Effector CD4-positive, alpha-beta T cell (primary cell): ENCODE data around the gene ACER1.
"Not testable (repeated sequence)": the region's sequence is repeated elsewhere in the genome, so short reads cannot be mapped to it uniquely, and the experiment has no call there.

Source experiments
- DNase-seq: peaks from one replicate; pipeline ENCODE4 v3.0.0-alpha.2; 2020
- total RNA-seq: gene quantifications from one replicate; lab custom pipeline; 2026; lab: John Stamatoyannopoulos, UW

Gene ACER1
- 0.56 reads per million for total RNA-seq

DNA sequence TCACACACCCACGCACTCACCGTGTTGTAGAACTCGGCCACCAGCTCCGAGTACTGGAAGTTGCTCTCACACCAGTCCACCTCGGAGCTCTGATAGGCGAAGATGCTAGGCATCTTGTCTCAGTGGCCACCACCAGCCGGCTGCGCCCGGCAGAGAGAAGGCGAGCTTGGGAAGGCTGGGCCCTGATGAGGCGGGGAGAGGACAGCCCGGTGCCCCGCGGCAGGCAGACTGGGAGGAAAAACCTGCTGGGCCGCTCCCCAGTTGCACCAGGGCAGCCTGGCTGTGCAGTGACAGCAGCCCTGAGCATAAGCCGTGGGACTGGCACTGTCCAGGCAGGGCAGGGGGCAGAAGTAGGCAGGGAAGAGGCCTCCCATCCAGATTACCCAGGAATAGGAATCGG lies at the start of gene ACER1:
Gene ACER1, minus strand, starts transcription at position 174 of the 400 bp plus-strand sequence. Its CDS starts 61 bp downstream, at position 113.
- DNase-seq, result no peak

DNA sequence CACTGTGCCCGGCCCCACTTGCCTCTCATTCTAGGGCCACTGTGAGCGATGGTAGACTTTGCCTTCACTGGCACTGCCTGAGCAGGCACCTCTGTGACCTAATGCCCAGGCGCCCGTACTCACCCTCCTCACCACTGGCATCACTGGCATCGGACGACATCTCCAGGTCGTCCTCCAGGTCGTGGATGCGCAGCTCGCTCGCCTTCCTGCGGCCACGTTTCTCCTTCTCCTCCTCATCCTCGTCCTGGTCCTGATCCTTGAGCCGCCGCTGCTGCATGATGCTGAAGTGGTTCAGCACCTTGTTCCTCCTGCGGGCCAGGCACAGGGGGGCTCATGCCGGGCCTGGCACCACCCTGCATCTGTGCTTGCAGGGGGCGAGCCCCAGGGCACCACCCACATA lies 49.8 kb upstream of the ACER1 start:
- DNase-seq, result no peak

DNA sequence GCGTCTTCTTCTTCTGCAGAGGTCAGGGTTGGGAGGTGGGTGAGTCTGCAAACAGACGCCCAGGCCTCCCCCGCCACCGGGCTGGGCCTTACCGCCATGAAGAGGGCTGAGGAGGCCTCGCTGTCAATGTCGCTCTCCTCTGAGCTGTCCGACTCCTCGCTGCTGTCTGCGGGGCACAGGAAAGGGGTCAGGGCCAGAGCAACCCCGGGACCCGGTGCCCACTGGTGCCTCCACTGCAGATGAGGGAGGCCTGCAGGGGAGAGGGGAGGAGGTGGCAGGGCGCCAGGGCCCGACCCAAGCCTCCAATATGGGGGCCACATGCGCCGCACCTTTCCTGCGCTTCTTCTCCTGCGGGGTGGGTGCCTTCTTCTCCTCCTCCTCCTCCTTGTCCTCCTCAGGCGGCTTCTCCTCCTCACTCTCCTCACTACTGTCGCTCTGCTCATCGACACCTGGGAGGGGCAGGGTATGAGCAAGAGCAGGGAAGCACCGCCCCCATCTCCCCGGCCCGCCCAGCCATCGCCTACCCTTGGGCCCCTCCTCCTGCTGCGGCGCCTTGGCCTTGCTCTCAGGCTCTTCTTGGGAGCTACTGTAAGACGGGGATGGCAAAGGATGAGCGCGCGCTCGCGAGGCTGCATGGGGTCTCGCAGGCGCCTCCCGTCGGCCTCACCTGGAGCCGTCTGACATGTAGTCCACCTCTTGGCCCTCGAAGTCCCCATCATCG lies 47.8 kb upstream of the ACER1 start:
- no peak for DNase-seq

DNA sequence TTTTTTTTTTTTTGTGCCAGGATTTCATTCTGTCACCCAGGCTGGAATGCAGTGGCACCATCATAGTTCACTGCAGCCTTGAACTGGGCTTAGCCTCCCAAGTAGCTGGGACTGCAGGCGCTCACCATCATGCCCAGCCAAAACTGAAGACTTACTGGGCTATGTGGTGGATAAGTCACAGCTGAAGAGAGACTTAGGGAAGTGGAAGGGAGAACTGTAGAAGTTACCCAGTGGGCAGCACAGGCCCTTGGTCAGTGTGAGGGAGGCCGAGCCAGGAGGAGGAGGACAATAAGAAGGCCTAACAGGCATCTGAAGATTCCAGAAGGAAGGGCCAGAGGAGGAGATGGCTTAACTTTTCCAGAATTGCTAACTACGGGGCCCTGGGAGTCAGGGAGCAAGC lies 46.3 kb upstream of the ACER1 start:
- DNase-seq, result no peak

DNA sequence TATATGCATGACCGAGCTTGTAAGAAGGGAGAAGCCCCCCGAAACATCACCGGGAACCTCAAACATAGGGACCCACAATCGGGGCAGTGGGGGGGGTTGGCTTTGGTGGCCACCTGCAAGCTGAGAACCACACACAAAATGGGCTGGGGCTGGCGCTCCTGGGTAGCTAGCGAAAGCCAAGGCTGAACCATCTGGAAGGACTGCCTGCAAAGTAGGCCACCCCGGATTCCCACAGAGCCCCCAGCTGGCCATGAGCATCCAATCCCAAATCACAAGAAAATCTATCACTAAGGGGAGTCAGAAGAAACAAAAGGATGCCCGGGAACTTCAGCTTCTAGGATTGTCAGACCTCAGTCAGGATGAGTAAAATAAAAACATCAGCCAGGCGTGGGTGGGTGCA lies 45.1 kb upstream of the ACER1 start:
- no peak for DNase-seq

GRCh38 chr19:6378041-6378440 lies 44.6 kb upstream of the ACER1 start:
- DNase-seq, result no peak

GRCh38 chr19:6376512-6377190 lies 43.2 kb upstream of the ACER1 start:
- no peak for DNase-seq

DNA sequence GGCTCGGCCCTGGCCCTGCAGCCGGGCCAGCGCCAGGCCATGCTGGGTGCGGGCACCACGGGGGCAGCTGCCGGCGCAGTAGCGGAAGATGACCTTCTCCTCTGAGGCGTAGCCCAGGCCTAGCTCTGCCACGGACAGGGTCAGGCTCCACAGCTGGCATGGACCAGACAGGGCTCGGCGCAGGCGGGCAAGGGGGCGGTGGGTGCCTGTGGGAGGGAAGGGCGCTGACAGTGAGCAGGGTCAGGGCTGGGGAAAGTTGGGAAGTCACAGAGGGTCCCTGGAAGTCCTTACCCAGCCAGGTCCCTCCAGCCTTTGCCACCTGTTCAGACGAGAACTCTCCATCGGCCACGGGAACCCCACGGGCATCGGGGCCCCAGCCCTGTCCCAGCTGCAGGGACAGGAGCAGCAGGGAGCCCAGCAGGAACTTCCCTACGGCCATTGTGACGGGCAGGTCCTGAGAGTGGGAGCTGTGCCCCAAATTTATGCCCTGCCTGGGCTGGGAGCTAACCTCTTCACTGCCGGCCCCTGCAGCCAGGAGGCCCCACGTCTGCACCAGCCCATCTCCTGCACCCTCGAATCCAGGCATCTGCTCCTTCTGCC lies 42.1 kb upstream of the ACER1 start, which contains the start of gene PSPN:
Gene PSPN, minus strand, starts transcription at position 523 of the 600 bp plus-strand sequence. Its CDS starts 84 bp downstream, at position 439.
- DNase-seq, result no peak

DNA sequence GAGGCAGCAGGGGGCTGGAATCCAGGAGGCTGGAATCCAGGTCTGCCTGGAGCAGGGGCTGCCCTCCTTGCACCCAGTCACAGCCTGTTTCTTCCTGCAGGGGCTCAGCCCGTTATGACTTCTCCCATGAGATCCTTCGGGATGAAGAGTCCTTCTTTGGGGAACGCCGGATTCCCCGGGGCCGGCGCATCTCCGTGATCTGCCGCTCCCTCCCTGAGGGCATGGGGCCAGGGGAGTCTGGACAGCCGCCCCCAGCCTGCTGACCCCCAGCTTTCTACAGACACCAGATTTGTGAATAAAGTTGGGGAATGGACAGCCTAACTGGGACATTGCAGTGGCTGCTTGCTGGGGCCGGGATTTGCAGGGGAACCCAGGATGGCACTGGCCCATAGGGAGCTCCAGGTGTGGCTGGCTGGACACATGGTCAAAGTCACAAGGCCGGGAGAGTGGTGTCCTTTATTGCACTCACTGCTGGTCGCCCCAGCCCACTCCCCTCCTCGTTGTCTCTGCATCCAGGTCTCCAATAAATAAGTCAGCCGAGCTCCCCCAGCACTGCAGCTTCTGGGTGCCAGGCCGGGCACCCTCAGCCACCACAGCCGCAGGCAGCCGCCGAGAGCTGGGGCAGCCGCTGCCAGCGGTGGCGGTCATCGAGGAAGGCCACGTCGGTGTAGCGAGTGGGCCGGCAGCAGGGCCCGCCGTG lies 41.4 kb upstream of the ACER1 start:
- no peak for DNase-seq

DNA sequence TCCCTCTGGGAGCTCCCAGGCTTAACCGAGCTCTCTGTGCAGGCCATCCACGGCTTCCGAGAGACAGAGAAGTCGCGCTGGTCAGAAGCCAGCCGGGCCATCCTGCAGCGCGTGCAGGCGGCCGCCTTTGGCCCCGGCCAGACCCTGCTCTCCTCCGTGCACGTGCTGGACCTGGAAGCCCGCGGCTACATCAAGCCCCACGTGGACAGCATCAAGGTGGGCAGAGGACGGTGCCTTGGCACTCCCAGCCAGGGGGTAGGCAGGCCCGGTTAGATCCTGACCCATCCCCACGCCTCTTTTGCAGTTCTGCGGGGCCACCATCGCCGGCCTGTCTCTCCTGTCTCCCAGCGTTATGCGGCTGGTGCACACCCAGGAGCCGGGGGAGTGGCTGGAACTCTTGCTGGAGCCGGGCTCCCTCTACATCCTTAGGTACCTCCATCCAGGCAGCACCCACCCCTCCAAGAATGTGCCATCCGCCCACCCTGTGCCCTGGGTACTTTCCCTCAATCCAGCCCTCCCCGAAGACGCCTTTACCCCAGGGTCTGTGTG lies 40.8 kb upstream of the ACER1 start:
- no peak for DNase-seq

DNA sequence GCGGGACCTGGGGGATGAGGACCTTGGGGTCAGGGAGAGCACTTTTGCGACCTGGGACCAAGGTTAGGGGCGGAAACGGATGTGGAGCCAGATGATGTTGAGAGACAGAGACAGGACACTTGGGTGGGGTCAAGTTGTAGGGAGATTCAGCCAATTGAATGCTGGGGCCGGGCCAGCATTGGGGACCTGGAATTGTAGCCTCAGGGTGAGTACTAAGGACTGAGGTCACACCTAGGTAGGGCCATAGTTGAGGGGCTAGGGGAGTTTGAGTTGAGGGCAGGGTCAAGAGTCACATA lies 40.3 kb upstream of the ACER1 start:
- DNase-seq, result no peak

GRCh38 chr19:6373096-6373812 lies 39.8 kb upstream of the ACER1 start:
- DNase-seq, result peak; percentile 95

DNA sequence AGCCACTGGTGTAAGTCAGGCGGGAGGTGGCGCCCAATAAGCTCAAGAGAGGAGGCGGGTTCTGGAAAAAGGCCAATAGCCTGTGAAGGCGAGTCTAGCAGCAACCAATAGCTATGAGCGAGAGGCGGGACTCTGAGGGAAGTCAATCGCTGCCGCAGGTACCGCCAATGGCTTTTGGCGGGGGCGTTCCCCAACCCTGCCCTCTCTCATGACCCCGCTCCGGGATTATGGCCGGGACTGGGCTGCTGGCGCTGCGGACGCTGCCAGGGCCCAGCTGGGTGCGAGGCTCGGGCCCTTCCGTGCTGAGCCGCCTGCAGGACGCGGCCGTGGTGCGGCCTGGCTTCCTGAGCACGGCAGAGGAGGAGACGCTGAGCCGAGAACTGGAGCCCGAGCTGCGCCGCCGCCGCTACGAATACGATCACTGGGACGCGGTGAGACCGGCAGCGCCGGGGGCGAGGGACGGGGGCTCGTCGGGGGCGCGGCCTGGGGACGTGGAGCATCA lies 39.2 kb upstream of the ACER1 start, which contains the start of gene ALKBH7:
Gene ALKBH7, plus strand, starts transcription at position 201 of the 502 bp plus-strand sequence. Its CDS starts 27 bp downstream, at position 228.
- peak; percentile 95 for DNase-seq

- no peak for DNase-seq
Measured at GRCh38 chr19:6364353-6364752, 30.9 kb upstream of the ACER1 start.

DNA sequence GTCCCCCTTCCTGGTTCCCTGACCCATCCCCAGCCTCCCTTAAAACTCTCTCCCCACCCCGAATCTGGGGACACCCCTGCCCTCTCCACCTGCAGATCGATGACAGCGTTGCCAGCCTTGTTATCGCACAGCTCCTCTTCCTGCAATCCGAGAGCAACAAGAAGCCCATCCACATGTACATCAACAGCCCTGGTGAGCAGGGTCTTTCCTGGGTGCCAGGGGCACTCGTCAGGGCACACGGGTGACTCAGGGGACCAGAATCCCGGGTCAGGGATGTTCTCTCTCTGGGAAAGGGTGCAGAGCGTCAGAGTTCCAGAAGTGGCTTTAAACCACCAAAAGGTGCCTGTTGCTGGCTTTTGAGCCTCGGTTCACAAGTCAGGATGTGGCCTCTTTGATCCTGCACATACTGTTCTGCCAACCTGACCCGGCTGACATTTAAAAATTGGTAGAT lies 29.0 kb upstream of the ACER1 start:
- peak; percentile 35 for DNase-seq

DNA sequence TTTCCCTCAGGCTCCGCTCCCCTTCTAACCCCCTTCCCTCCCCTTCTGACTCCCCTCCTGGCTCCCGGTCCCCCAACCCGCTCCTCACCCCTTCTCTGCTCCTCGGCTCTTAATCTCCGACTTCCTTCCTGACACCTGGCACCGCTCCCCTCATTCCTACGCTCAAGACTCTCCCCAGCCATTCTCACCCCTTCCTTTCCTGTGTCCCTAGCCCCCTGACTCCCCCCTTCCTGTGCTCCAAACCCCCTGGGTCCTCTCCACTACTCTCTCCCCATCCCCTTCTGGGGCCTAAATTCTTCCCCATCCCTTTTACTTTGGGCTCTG lies 28.6 kb upstream of the ACER1 start:
- no peak for DNase-seq

GRCh38 chr19:6360857-6361216 lies 27.4 kb upstream of the ACER1 start:
- DNase-seq, result not testable (repeated sequence)

DNA sequence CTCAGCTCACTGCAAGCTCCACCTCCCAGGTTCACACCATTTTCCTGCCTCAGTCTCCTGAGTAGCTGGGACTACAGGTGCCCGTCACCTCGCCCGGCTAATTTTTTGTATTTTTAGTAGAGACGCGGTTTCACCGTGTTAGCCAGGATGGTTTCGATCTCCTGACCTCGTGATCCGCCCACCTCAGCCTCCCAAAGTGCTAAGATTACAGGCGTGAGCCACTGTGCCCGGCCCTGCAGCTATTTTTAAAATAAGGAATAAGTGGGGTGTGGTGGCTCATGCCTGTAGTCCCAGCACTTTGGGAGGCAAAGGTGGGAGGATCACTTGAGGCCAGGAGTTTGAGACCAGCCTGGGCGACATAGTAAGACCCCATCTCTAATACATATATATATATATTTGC lies 27.0 kb upstream of the ACER1 start:
- not testable (repeated sequence) for DNase-seq

DNA sequence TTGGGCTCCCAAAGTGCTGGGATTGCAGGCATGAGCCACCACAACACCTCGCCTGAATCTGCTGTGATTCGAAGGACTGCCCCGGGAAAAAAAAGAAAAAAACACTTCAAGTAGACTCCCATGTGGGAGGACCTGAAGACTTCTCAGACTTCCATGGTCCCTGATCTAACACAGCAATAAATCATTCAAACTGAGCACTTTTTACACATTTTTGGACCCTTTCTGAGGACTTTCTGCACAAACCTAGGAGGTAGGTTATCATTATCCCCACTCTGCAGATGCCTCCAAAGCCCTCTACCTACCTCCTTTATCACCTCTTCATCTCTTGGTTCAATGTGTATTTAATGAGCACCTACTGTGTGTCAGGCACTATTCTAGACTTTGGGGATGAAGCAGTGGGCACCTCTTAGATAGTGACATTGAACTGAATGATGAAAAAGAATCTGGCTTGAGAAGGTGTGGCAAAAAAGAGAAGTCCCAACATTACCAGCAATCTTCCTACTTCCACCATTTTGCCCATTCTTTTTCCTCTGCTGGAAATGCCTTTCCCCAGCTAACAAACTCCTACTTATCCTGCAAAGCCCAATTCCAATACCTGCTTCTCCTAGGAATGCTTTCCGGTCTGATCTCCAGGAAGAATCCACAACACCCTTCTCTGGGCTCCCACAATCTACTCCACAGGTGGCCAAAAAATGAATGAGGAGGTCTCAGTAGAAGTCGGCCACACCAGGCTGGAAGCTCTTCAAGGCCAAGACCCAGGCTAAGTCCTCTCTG lies 26.3 kb upstream of the ACER1 start:
- no peak for DNase-seq

- DNase-seq, result no peak
Measured at GRCh38 chr19:6358003-6358402, 24.6 kb upstream of the ACER1 start.

DNA sequence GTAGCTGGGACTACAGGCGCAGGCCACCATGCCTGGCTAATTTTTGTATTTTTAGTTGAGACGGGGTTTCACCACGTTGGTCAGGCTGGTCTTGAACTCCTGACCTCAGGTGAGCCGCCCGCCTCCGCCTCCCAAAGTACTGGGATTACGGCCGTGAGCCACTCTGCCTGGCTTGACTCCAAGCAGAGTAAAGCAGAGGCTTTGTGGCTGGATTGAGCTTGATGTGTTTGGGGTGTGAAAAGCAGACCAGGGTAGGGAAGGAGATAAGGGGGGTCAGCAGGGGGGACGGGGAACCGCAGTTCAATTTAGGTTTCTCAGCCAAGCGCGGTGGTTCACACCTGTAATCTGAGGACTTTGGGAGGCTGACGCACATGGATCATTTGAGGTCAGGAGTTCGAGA lies 23.8 kb upstream of the ACER1 start:
- no peak for DNase-seq
